ENCODE data around the gene CACNB2.

DNA sequence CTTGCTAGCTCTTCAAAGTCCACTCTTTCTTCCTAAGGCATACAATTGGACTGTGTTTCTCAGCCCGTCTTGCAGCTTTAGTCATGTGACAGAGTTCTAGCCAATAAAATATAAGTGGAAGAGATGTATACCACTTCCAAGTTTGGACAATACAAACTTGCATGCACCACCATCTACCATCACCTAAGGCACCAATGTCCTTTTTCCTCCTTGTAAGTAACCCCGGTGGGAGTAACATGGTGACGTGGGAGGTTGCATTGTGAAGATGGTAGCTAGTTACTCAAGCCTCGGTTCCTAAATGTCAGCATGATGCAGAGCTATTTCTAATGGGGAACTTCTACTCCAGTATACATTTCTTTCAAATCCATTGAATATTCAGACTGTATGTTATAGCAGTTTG is 5.3 kb upstream of the CACNB2 start:
- TF ChIP-seq EZH2phosphoT487 (IDR thresholded peaks at IDR 0.05) (no peak), EZH2 (IDR thresholded peaks at IDR 0.05) (no peak)
- TF ChIP-seq, protein P1, sequence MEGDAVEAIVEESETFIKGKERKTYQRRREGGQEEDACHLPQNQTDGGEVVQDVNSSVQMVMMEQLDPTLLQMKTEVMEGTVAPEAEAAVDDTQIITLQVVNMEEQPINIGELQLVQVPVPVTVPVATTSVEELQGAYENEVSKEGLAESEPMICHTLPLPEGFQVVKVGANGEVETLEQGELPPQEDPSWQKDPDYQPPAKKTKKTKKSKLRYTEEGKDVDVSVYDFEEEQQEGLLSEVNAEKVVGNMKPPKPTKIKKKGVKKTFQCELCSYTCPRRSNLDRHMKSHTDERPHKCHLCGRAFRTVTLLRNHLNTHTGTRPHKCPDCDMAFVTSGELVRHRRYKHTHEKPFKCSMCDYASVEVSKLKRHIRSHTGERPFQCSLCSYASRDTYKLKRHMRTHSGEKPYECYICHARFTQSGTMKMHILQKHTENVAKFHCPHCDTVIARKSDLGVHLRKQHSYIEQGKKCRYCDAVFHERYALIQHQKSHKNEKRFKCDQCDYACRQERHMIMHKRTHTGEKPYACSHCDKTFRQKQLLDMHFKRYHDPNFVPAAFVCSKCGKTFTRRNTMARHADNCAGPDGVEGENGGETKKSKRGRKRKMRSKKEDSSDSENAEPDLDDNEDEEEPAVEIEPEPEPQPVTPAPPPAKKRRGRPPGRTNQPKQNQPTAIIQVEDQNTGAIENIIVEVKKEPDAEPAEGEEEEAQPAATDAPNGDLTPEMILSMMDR (IDR thresholded peaks at IDR 0.05): no peak

Data from neural progenitor cell (in vitro differentiated cells).